HL-60 (cell line): ENCODE results near the gene JKAMP.

ENCODE experiments used
- GABPA ChIP-seq: IDR thresholded peaks from 2 replicates; pipeline ENCODE4 v1.6.1; 2012; ENCODE audit warnings: low read depth
- POLR2AphosphoS5 ChIP-seq: IDR thresholded peaks from 2 replicates; pipeline ENCODE4 v1.6.1; 2012; ENCODE audit warnings: low read depth
- SPI1 ChIP-seq: IDR thresholded peaks from 2 replicates; pipeline ENCODE4 v1.6.1; 2012; ENCODE audit warnings: low read depth, mild to moderate bottlenecking, borderline replicate concordance
- TF ChIP-seq, protein P1 (sequence below): IDR thresholded peaks from one replicate; pipeline ENCODE4 v1.5.1; 2011; ENCODE audit warnings: low read length, control low read depth, inconsistent platforms; ENCODE audit not compliant: insufficient read depth

DNA sequence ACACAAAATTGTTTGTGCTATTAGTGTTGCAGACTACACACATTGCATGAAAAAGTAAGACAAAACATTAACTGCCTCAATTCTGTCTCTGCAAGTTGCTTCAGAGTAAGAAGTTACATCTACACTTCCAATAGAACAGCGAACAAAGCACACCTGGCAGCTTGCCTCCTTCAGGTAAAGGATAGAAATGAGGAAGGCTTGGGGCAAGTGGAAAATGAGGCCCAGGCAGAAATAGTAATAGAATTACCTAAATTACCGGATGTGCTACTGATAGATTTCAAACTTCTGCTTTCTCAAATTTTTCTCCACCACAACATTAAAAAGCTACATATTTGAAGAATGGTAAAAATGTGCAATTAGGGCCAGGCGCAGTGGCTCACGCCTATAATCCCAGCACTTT is 54.6 kb downstream of the JKAMP start:
- TF ChIP-seq, protein P1, sequence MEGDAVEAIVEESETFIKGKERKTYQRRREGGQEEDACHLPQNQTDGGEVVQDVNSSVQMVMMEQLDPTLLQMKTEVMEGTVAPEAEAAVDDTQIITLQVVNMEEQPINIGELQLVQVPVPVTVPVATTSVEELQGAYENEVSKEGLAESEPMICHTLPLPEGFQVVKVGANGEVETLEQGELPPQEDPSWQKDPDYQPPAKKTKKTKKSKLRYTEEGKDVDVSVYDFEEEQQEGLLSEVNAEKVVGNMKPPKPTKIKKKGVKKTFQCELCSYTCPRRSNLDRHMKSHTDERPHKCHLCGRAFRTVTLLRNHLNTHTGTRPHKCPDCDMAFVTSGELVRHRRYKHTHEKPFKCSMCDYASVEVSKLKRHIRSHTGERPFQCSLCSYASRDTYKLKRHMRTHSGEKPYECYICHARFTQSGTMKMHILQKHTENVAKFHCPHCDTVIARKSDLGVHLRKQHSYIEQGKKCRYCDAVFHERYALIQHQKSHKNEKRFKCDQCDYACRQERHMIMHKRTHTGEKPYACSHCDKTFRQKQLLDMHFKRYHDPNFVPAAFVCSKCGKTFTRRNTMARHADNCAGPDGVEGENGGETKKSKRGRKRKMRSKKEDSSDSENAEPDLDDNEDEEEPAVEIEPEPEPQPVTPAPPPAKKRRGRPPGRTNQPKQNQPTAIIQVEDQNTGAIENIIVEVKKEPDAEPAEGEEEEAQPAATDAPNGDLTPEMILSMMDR: no peak
- TF ChIP-seq POLR2AphosphoS5 (no peak), GABPA (no peak), SPI1 (no peak)
